HepG2 (cell line): ENCODE data around the gene ARMC3. TPM values are rescaled to one million over a fixed set of nuclear protein-coding genes. Genes with fewer than 3 reads are reported as not detected.
"Not testable (repeated sequence)": the region's sequence is repeated elsewhere in the genome, so short reads cannot be mapped to it uniquely, and the experiment has no call there.

Experiments used
- ATAC-seq: fragments of 200-7000 bp; cut with Tn5 transposase; 3 replicates; pipeline ENCODE4 v1.9.1; 2020; ENCODE audit warnings: mild to moderate bottlenecking, moderate library complexity
- BruUV-seq: library from RNA; stranded (reverse); fragments of 400-500 nt; replicated peaks from 2 replicates; lab custom pipeline; 2021; lab: Mats Ljungman, UMichigan
- CTCF ChIA-PET: fragments of 300-600 bp; formaldehyde crosslinking; extraction: SDS; loops from one replicate; lab custom pipeline; 2021; ENCODE audit warnings: low total read pairs, inconsistent platforms, low intra/inter-chr PET ratio; lab: Yijun Ruan, JAX
- POLR2A ChIA-PET: fragments of 350-600 bp; sonication (Branson Sonifier 250); formaldehyde crosslinking; loops from one replicate; lab custom pipeline; 2020; ENCODE audit warnings: antibody characterized with exemption, inconsistent platforms; lab: Yijun Ruan, JAX
- DNase-seq: peaks from one replicate; pipeline ENCODE4 v3.0.0-alpha.2; 2015; ENCODE audit warnings: low spot score
- FAIRE-seq: peaks from 3 replicates; lab custom pipeline; 2011; peaks lifted over from hg19 to GRCh38; lab: Jason Lieb, UNC
- H2AFZ ChIP-seq: one replicate; pipeline ENCODE4 v1.6.1; 2011; ENCODE audit warnings: low read length, inconsistent platforms
- H3K27ac ChIP-seq: fragments of 300-600 bp; 3 replicates; pipeline ENCODE4 v1.8.0; 2011; ENCODE audit warnings: mixed run types, mild to moderate bottlenecking, mixed read lengths, low read length, inconsistent platforms; ENCODE audit not compliant: insufficient read depth; ENCODE audit errors: extremely low read length
- H3K27me3 ChIP-seq, 2 experiments: fragments of 200-600 bp in 1 of 2; 2 replicates in 1 of 2; 3 replicates in 1 of 2; pipeline versions ENCODE4 v1.6.0 to v1.8.0; 2011; ENCODE audit warnings: low read length in 2 of 2, mild to moderate bottlenecking in 2 of 2, moderate library complexity in 2 of 2, inconsistent platforms in 1 of 2; ENCODE audit not compliant: insufficient read depth in 2 of 2, control insufficient read depth in 1 of 2
- H3K36me3 ChIP-seq, 2 experiments: fragments of 200-600 bp in 1 of 2; replicated peaks in 1 of 2; 2 replicates in 1 of 2; 3 replicates in 1 of 2; pipeline versions ENCODE4 v1.5.1 to v1.8.0; 2011; ENCODE audit warnings: low read length in 2 of 2, inconsistent platforms in 1 of 2; ENCODE audit not compliant: insufficient read depth in 2 of 2, control insufficient read depth in 1 of 2
- H3K4me1 ChIP-seq: 2 replicates; pipeline ENCODE4 v1.5.1; 2012; ENCODE audit warnings: low read length, inconsistent platforms; ENCODE audit not compliant: insufficient read depth
- H3K4me2 ChIP-seq: 2 replicates; pipeline ENCODE4 v1.6.0; 2011; ENCODE audit warnings: low read depth, low read length, inconsistent platforms
- H3K4me3 ChIP-seq, 3 experiments: fragments of 200-600 bp in 1 of 3; sonication (generic), shearing (Covaris generic) in 1 of 3; replicated peaks in 1 of 3; 2 replicates each; pipeline ENCODE4 v1.5.1; 2011 to 2016; ENCODE audit warnings: low read length in 3 of 3, inconsistent platforms in 2 of 3, low read depth in 2 of 3, mild to moderate bottlenecking in 2 of 3, control low read depth in 1 of 3, mixed read lengths in 1 of 3; ENCODE audit not compliant: insufficient read depth in 1 of 3
- H3K79me2 ChIP-seq: one replicate; pipeline ENCODE4 v1.6.1; 2011; ENCODE audit warnings: low read length, inconsistent platforms; ENCODE audit not compliant: insufficient read depth
- H3K9ac ChIP-seq: 2 replicates; pipeline ENCODE4 v1.6.0; 2011; ENCODE audit warnings: mild to moderate bottlenecking, low read depth, low read length, inconsistent platforms; ENCODE audit not compliant: insufficient read depth
- H3K9me3 ChIP-seq: 2 replicates; pipeline ENCODE4 v1.5.1; 2012; ENCODE audit warnings: mild to moderate bottlenecking, low read length
- H4K20me1 ChIP-seq: 2 replicates; pipeline ENCODE4 v1.6.0; 2011; ENCODE audit warnings: inconsistent platforms, mild to moderate bottlenecking, low read length, moderate library complexity; ENCODE audit not compliant: insufficient read depth
- ADNP ChIP-seq: sonication (generic); formaldehyde crosslinking; IDR thresholded peaks from 2 replicates; pipeline ENCODE4 v1.4.0; 2020; ENCODE audit warnings: missing genetic modification reagents
- CAMTA2 ChIP-seq: sonication (generic); formaldehyde crosslinking; IDR thresholded peaks from 2 replicates; pipeline ENCODE4 v1.4.0; 2020; ENCODE audit warnings: mild to moderate bottlenecking, missing genetic modification reagents, borderline replicate concordance
- CSRNP1 ChIP-seq: sonication (generic); formaldehyde crosslinking; IDR thresholded peaks from 2 replicates; pipeline ENCODE4 v1.8.1; 2023; ENCODE audit warnings: mild to moderate bottlenecking, missing genetic modification reagents
- SRSF9 ChIP-seq: fragments of 200-400 bp; formaldehyde crosslinking; IDR thresholded peaks from 2 replicates; pipeline ENCODE4 v1.6.1; 2018; ENCODE audit warnings: borderline replicate concordance, mild to moderate bottlenecking, low read depth, low read length; ENCODE audit not compliant: insufficient read depth, poor library complexity, severe bottlenecking
- ZFP36L1 ChIP-seq: sonication (generic); formaldehyde crosslinking; IDR thresholded peaks from 2 replicates; pipeline ENCODE4 v1.8.0; 2022; ENCODE audit warnings: mild to moderate bottlenecking, missing genetic modification reagents, moderate library complexity
- ZNF552 ChIP-seq: sonication (generic); formaldehyde crosslinking; IDR thresholded peaks from 2 replicates; pipeline ENCODE4 v1.9.0; 2022; ENCODE audit warnings: missing genetic modification reagents, mild to moderate bottlenecking, borderline replicate concordance
- WGBS: methylation state at CpG from one replicate; pipeline ENCODE4 v1.1.6; 2017; ENCODE audit warnings: low lambda C conversion rate; 5-methylcytosine and 5-hydroxymethylcytosine counted together
- in situ Hi-C: cut with HindIII; loops from 2 replicates; pipeline ENCODE4 v1.10.0; 2017; ENCODE audit warnings: low pct_unique_long_range_greater_than_20kb; ENCODE audit not compliant: extremely low pct_ligation_motif_present
- intact Hi-C: fragments of 100-400 bp; cut with micrococcal nuclease; formaldehyde crosslinking; loops from one replicate; pipeline ENCODE4 v1.10.0; 2022; ENCODE audit not compliant: unreplicated experiment
- polyA plus RNA-seq, 8 experiments: library from polyadenylated mRNA; depleted of rRNA in 3 of 8; stranded (reverse) in 7 of 8; unstranded in 1 of 8; fragments of >200 nt; fragmentation: Illumina TruSeq in 4 of 8; extraction: Trizol in 4 of 8; gene quantifications; 2 replicates each; pipeline versions ENCODE4 v1.2.1 to v1.2.3, GENCODE V29; 2011 to 2016; ENCODE audit warnings: low read depth in 4 of 8, missing spikeins in 1 of 8, mixed read lengths in 1 of 8; ENCODE audit not compliant: insufficient read depth in 1 of 8
- total RNA-seq, 5 experiments: library from RNA; depleted of rRNA; stranded (reverse); fragments of >200 nt; fragmentation: Illumina TruSeq; extraction: Trizol; gene quantifications; 2 replicates each; pipeline ENCODE4 v1.2.3, GENCODE V29; 2016; ENCODE audit warnings: low read depth in 1 of 5

The ARMC3 gene
- total and polyA plus RNA-seq, 2 of the 13 experiments (the other 11 are each of a cell fraction or from before 2014, with no cell fraction given), result not detected

DNA sequence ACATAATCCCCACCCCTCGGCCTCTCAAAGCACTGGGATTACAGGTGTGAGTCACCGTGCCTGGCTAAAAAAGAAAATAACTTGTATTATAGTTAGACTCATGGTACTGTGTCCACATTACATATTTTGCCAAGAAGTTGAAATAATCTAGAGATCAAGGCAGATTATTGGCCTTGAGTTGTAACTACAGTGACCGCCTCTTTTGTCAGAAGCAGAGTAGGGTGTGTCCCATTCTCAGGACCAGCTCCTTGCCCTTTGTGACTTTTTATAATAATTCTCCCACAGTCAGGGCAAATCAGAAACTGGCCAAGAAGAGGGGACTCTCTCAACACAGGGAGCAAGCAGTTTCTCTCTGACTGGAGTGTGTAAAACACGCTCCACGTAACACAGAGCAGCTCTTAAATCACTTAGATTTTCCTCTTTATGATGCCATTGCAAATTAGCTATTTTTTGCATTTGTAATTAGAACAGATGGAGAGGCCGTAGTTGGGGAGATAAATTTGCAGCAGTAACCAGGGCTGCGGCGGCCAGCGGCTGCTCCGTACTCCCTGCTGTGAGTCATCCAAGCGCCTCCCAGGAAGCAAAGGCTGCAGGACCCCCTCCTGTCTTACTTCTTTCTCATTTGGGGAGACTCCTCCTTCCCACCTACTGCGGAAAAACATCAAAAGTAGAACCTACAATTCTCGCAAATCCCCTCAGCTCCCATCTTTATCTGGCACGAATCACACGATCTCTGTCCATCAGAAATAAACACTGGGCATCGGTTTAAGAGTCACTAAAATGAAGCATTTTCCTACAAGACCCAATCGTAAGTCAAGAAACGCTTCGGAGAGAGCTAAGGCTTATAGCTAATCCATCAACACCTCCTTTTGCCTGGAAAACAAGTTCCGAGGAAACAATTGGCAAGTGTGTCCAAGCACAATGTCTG is 135.5 kb downstream of the ARMC3 start:
- peaks cover 0 to 5% of the 10 kb centered on the region in 2 experiments; a peak in 1 of 5 replicates for H3K27me3 ChIP-seq
- no peak overlapping the region for H3K9ac ChIP-seq
- TF ChIP-seq CAMTA2 (no peak), SRSF9 (no peak), ZFP36L1 (no peak)
- CTCF ChIA-PET, result no interaction called here
- H3K4me2 ChIP-seq, result no peak overlapping the region
- H3K27ac ChIP-seq, result no peak overlapping the region
- BruUV-seq, result no TSS peak
- intact Hi-C loops, result no loop called here
- no peak for ATAC-seq
- WGBS, result 61% methylated on average over 20 of the region's 20 CpGs
- H3K79me2 ChIP-seq, result no peaks in the 10 kb centered on the region
- no peak overlapping the region for H3K4me3 ChIP-seq
- H3K9me3 ChIP-seq, result no peaks in the 10 kb centered on the region
- FAIRE-seq, result no peak
- no peak for DNase-seq
- in situ Hi-C loops, result no loop called here
- no peaks in the 10 kb centered on the region for H4K20me1 ChIP-seq
- H3K4me1 ChIP-seq, result no peaks in the 10 kb centered on the region; the same call in 1 of the 2 replicates
- POLR2A ChIA-PET, result no interaction called here
- H2AFZ ChIP-seq, result no peak overlapping the region
- no peaks in the 10 kb centered on the region for H3K36me3 ChIP-seq

GRCh38 chr10:23063973-23064812 is 136.3 kb downstream of the ARMC3 start:
- BruUV-seq, result no TSS peak
- Histone ChIP-seq H3K4me3 (no peak overlapping the region), H2AFZ (no peak overlapping the region), H3K79me2 (no peaks in the 10 kb centered on the region), H4K20me1 (no peaks in the 10 kb centered on the region), H3K27me3 (peaks cover 0 to 5% of the 10 kb centered on the region in 2 experiments; a peak in 1 of 5 replicates), H3K4me2 (no peak overlapping the region), H3K36me3 (no peaks in the 10 kb centered on the region), H3K27ac (no peak overlapping the region), H3K4me1 (no peaks in the 10 kb centered on the region; the same call in 1 of the 2 replicates), H3K9me3 (no peaks in the 10 kb centered on the region), H3K9ac (no peak overlapping the region)
- intact Hi-C loops (no loop called here), in situ Hi-C loops (no loop called here)
- ChIA-PET POLR2A (no interaction called here), CTCF (no interaction called here)
- no peak for FAIRE-seq
- TF ChIP-seq ADNP (CRISPR knock-in tag) (no peak), CSRNP1 (no peak), ZNF552 (CRISPR knock-in tag) (no peak)
- 47% methylated on average over 14 of the region's 20 CpGs for WGBS
- no peak for DNase-seq
- ATAC-seq, result no peak

DNA sequence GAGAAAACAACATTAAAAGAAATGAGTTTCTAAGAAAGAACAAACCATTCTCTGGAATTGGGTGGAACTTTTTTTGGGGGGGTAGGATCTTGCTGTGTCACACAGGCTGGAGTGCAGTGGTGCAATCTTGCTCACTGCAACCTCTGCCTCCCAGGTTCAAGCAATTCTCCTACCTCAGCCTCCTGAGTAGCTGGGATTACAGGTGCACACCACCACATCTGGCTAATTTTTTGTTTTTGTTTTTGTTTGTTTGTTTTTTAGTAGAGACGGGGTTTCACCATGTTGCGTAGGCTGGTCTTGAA is 136.9 kb downstream of the ARMC3 start:
- POLR2A ChIA-PET, FAIRE-seq, DNase-seq, H3K9me3 ChIP-seq, CTCF ChIA-PET, H3K27ac ChIP-seq, H3K36me3 ChIP-seq, H3K4me2 ChIP-seq, H4K20me1 ChIP-seq, H3K27me3 ChIP-seq, BruUV-seq, H3K79me2 ChIP-seq, H3K4me1 ChIP-seq, H3K4me3 ChIP-seq, ATAC-seq, H3K9ac ChIP-seq, H2AFZ ChIP-seq: not testable (repeated sequence)
- intact Hi-C loops (loop anchor here (5.0 kb wide), 1 partner anchor 1062 kb away; the partner anchor contains the start of gene DNAJC1), in situ Hi-C loops (loop anchor here (5.0 kb wide), 1 partner anchor 1072 kb away; no protein-coding TSS in a partner anchor)
- 59% methylated on average over 2 of the region's 2 CpGs for WGBS
